ENCODE measurements around the gene ALKBH6.

ALKBH6 gene

GRCh38 chr19:36030264-36031148, 16.5 kb upstream of the ALKBH6 start:
- no peak for DNase-seq (ENCODE audit: low read depth in 2 of 2)

GRCh38 chr19:36028313-36029041, 14.5 kb upstream of the ALKBH6 start:
- no peak for DNase-seq (ENCODE audit: low read depth in 2 of 2)

DNA sequence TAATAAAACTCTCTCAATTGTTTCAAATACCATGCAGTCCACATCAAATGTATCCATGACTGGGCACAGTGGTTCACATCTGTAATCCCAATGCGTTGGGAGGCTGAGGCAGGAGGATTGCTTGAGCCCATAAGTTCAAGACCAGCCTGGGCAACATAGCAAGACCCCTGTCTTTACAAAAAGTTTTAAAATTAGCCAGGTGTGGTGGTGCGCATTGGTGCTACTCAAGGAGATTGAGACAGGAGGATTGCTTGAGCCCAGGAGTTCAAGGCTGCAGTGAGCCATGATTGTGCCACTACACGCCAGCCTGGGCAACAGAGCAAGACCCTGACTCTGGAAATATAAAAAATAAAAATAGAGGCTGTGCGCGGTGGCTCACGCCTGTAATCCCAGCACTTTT, 13.7 kb upstream of the ALKBH6 start:
- DNase-seq (ENCODE audit: low read depth in 2 of 2) = no peak

- DNase-seq (ENCODE audit: low read depth in 2 of 2) = no peak
Observed at GRCh38 chr19:36026091-36026876, 12.3 kb upstream of the ALKBH6 start.

DNA sequence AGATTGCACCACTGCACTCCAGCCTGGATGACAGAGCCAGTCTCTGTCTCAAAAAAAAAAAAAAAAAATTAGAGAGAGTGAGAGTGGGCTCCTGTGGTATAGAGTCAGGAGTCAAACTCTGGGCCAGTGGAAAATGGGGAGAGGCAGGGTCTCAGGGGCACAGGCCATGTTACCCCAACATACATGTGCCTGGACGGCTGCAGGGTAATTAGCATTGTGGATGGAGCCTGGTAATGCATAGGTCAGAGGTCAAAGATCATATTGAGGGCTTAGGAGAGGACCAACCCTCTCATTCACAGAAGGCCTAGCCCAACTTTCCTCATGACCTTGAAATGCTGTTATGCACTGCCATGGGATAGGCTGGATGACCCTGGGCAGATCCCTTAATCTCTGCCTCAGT, 11.5 kb upstream of the ALKBH6 start:
- no peak for DNase-seq (ENCODE audit: low read depth in 2 of 2)

- no peak for DNase-seq (ENCODE audit: low read depth in 2 of 2)
Observed at GRCh38 chr19:36023432-36023831, 9.4 kb upstream of the ALKBH6 start.

GRCh38 chr19:36019061-36019670, 5.2 kb upstream of the ALKBH6 start:
- DNase-seq (ENCODE audit: low read depth in 2 of 2) = no peak

- DNase-seq (ENCODE audit: low read depth in 2 of 2) = no peak
Observed at GRCh38 chr19:36013280-36014011, 567 bp downstream of the ALKBH6 start.

DNA sequence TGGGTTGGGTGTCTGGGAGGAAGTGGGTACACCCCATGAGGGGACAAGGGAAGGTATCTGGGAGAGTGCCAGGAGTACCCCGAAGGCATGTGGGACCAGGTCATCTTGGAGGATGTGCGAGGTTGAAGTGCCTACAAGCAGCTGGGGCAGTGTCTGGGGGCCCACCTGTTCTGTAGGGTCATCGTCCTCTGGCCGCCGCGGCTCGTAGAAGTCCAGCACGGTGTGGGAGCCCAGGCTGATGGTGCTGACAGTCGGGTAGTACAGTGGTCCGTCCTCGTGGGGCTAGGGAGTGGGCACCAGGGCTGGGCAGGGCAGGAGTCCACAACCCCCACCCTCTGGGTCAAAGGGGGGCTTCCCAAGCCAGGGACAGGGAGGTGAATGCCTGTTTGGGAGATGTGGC, 3.6 kb downstream of the ALKBH6 start:
- no peak for DNase-seq (ENCODE audit: low read depth in 2 of 2)

DNA sequence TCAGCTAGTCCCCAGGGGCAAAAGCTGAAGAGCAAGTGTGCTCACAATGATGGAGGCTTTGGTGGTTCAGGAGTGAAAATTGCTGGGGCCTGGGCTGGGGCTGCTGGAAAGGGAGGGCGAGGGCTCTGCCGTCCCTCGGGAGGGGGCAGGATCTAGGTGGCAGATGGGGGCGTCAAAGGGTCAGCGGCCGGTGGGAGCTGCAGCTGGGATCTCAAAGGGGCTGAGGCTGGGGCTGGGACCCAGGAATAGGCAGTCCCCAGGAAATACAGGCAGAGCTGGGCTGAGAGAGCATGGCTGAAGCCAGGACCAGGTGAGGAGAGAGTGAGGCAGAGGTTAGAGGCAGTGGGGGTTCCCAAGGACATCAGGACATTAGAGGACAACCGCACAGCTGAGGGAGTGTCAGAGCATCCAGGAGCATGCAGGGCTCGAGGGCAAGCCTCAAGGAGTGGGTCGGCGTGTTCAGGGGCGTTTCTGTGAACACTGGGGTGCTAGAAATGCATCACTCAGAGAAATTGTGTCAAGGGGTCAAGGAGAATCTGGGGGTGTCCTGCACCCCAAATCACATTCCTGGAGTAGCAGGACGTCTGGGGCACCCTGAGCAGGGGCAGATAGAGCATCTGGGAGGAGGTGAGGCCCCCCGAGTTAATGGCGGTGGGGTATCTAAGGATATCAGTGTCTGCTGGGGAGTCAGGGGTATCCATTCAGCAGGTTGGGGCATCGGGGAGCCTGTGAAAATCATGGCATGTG, 4.2 kb downstream of the ALKBH6 start:
- no peak for DNase-seq (ENCODE audit: low read depth in 2 of 2)

- DNase-seq (ENCODE audit: low read depth in 2 of 2) = no peak
Observed at GRCh38 chr19:36009220-36009619, 4.8 kb downstream of the ALKBH6 start.

DNA sequence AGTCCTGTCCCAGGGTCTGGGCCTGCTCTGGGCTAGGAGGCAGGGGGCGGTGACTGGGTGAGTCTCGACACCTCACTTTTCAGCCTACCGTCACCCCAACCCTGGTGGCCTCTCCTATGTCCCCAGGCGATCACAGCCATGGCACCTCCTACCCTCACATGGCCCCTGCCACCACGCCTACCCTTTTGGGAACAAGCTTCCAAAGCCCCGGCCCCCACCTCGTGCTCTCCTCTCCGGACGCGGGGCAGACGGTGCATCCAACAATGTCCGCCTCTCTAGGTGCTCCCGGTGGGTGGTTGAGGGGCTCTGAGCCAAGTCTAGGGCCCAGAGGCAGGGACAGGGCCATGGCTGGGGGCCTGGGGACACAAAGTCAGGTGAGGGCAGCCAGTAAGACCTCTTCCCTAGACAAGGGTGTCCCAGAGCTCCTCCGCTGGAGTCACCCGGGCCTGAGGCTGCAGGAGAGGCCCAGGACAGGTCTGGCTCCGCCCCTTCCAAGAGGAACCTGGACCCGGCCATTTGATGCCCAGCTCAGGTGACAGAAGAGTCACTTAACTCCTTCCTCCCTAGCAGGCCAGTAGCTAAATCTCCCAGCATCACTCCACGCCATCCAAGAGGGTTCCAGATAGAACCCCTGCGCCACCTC, 5.6 kb downstream of the ALKBH6 start, which contains the start of gene SYNE4:
Gene SYNE4, minus strand, starts transcription at position 478 of the 643 bp plus-strand sequence. Its CDS starts 132 bp downstream, at position 346.
- DNase-seq (ENCODE audit: low read depth in 2 of 2) = no peak

GRCh38 chr19:36006955-36007354, 7.1 kb downstream of the ALKBH6 start:
- no peak for DNase-seq (ENCODE audit: low read depth in 2 of 2)

DNA sequence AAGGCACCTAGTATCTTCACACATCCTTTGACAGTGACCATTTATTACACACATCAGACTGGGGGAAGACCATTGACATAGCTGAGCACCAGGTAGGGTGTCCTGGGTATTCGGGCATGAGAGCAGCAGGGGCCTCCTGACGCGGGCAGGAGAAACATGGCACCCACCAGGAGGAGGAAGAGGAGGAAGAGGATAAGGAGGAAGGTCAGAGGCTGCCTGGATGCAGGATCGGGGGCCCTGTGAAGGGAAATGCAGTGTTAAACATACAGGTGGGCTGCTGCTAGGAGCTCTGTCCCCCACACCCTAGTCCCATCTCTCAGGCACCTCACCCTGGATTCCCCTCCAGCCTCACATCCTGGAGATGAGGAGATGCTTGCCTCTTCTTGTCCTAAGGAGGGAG, 10.7 kb downstream of the ALKBH6 start:
- no peak for DNase-seq (ENCODE audit: low read depth in 2 of 2)

- DNase-seq (ENCODE audit: low read depth in 2 of 2) = no peak
Observed at GRCh38 chr19:36001605-36002004, 12.4 kb downstream of the ALKBH6 start.

DNA sequence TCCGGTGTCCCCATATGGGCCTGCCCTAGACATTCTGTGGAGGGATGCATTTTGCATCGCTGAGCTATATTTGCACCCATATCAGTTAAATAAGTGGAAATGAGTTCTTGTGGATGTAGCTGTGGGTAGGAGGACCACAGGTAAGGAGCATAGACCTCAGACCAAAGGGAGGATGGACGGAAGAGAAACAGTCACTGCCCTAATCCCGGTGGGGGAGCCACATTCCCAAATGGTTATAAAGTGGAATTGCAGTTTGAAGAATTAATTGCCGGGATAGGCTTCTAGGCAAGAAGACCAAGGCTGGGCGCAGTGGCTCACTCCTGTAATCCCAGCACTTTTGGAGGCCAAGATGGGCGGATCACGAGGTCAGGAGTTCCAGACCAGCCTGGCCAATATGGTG, 17.2 kb downstream of the ALKBH6 start:
- DNase-seq (ENCODE audit: low read depth in 2 of 2) = no peak

- peak; percentile 92 to 95 for DNase-seq (ENCODE audit: low read depth in 2 of 2)
Observed at GRCh38 chr19:35995048-35995993, 18.7 kb downstream of the ALKBH6 start, which contains the start of gene SDHAF1. SDHAF1 (plus strand) TSS chr19:35995188; CDS start chr19:35995275, 87 bp downstream.

DNA sequence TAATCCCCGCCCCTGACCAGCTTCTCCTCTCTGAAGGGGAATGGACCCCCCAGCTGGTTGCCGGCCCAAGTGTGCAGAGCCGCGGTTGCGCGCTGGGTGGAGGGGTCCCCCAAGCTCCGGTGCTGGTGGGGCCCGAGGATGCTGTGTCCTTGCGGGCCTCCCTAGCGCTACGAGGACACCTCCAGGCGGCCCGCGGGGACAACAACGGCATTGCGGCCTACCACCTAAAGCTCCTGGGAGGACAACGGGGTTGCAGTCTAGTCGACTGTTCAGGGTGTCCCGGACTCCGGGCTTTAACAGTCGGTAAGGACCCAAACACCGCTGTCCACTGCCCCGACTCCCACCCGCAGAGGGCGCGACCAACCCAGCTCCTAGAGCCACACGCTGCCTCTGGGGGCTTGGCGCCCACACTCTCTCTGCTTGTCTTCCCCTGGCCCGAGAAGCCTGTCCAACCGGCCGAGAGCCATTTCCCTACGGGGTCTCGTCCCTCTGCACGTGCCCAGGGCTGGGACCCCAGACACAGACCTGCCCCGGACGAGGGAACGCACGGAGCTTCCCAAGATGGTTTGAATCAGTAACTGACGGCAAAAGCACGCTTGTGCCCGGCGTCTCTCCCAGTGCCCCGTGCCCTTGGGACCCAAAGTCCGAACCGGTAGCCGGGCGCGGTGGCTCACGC, 20.0 kb downstream of the ALKBH6 start:
- no peak for DNase-seq (ENCODE audit: low read depth in 2 of 2)

Measured in activated CD4-positive, alpha-beta T cell treated with anti-CD3 and anti-CD28 coated beads for 24 hours (primary cell).